NCI-H2029 treated with DMSO at 0.1 percent for 48 hours (cell line): Measurements from ENCODE around the gene COL9A3.

Source experiments
- DNase-seq: peaks from one replicate; lab custom pipeline; 2025; lab: John Stamatoyannopoulos, UW

Gene COL9A3

DNA sequence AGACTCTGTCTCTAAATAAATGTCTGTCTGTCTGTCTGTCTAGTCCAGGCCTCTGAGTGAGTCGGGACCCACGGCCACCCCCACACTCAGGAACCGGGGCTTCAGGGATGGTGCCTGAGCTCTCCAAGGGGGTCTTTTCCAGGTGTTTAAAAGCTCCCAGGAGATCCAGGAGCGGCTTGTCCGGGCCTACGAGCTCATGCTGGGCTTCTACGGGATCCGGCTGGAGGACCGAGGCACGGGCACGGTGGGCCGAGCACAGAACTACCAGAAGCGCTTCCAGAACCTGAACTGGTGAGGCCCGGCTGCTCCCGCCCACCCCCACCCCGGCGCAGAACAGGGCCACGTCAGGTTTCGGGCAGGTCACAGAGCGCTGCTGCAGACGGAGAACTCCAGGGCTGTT is 5.5 kb upstream of the COL9A3 start:
- no peak for DNase-seq

GRCh38 chr20:62811720-62812119 is 5.1 kb upstream of the COL9A3 start:
- DNase-seq: no peak

- no peak for DNase-seq
Measured at GRCh38 chr20:62812181-62812906, 4.5 kb upstream of the COL9A3 start.

DNA sequence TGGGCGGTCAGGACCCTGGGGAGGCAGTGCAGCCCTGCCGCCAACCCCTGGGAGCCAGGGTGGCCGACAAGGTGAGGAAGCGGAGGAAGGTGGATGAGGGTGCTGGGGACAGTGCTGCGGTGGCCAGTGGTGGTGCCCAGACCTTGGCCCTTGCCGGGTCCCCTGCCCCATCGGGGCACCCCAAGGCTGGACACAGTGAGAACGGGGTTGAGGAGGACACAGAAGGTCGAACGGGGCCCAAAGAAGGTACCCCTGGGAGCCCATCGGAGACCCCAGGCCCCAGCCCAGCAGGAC is 4.0 kb upstream of the COL9A3 start:
- no peak for DNase-seq

- no peak for DNase-seq
Measured at GRCh38 chr20:62813588-62813987, 3.3 kb upstream of the COL9A3 start.

DNA sequence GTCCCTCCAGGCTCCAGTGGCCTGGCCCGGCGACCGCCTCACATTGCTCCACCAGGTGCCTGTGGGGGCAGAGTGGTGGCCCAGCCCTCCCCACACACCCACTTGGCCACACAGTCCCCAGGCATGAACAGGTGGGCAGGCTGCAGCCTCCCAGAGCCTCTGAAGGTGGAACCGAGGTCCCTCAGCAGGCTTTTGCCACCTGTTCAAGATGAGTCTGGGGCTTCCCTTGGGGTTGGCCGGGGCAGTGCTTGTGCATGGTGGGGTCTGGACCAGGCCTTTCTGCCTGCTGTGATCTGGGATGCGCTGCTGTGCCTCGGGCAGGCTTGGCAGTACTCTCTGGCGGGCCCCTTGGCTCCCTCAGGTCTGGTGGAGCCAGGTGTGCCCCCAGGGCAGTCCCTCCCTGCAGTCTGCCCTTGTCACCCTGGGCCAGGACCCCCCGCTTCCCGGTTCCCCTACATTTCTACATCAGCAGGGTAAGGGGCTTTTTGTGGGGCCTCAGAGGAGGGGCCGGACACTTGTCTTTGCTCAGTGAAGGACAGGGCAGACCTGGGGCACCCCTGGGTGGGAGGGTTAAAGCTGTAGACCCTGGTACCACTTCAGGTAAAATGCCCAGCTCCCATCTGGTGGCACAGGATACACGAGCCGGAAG is 2.7 kb upstream of the COL9A3 start:
- DNase-seq: no peak

DNA sequence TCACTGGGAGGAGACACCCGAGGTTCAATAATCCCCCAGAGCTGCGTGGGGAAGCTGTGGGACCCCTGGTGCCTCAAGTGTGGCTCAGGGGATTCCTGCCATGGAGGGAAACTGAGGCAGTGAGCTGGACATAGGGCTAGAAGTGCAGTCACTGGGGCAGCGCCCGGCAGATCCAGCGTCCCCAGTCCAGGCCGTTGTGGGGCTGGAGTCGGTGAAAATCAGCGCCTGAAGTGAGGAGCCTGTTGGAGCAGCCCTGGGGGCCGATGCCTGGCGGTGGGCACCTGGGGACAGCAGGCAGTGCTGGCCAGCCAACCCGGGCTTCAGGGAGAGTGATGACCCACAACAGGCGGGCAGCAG is 2.2 kb upstream of the COL9A3 start:
- DNase-seq: no peak

- no peak for DNase-seq
Measured at GRCh38 chr20:62815066-62815991, 1.5 kb upstream of the COL9A3 start.

GRCh38 chr20:62816031-62816883 is 593 bp upstream of the COL9A3 start:
- no peak for DNase-seq

- DNase-seq: no peak
Measured at GRCh38 chr20:62817975-62818591, 1.2 kb downstream of the COL9A3 start.

GRCh38 chr20:62818592-62819493 is 2.0 kb downstream of the COL9A3 start:
- no peak for DNase-seq

GRCh38 chr20:62819494-62820174 is 2.8 kb downstream of the COL9A3 start:
- DNase-seq: no peak

- no peak for DNase-seq
Measured at GRCh38 chr20:62820208-62820961, 3.5 kb downstream of the COL9A3 start.

- no peak for DNase-seq
Measured at GRCh38 chr20:62820962-62821725, 4.3 kb downstream of the COL9A3 start.

- no peak for DNase-seq
Measured at GRCh38 chr20:62821726-62822210, 4.9 kb downstream of the COL9A3 start.

DNA sequence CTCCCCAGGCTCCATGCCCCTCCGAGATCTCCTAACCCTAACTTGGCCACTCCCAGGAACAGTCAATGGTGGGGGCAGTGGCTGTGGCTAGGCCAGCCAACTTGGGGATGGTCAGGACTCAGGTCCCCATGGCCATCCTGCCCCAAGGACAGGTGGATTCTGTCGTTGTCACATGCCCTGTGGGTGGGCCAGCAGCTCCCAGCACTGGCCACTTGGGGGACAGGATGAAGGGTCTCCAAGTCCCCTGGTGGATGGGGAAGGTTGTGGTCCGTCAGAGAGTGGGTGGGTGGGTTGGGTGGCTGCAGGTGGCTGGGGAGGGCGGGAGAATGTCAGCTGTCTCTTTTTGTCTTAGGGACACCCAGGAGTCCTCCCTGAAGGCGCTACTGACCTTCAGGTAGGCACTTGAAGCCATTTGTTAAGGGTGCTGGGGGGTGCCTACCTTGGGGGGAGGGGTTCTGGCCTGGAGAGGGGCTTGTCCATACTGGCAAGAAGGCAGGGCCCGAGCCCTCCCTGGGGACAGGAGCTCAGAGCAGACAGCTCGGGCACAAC is 5.5 kb downstream of the COL9A3 start:
- DNase-seq: no peak

GRCh38 chr20:62822788-62823651 is 6.2 kb downstream of the COL9A3 start:
- DNase-seq: peak; percentile 11
